ENCODE measurements around the gene IQSEC1. TPM values are rescaled to one million over a fixed set of nuclear protein-coding genes. Genes with fewer than 3 reads are reported as not detected.

The IQSEC1 gene
- total RNA-seq, 2 donors from 2014 or later, result 58.2 to 94.2 TPM

DNA sequence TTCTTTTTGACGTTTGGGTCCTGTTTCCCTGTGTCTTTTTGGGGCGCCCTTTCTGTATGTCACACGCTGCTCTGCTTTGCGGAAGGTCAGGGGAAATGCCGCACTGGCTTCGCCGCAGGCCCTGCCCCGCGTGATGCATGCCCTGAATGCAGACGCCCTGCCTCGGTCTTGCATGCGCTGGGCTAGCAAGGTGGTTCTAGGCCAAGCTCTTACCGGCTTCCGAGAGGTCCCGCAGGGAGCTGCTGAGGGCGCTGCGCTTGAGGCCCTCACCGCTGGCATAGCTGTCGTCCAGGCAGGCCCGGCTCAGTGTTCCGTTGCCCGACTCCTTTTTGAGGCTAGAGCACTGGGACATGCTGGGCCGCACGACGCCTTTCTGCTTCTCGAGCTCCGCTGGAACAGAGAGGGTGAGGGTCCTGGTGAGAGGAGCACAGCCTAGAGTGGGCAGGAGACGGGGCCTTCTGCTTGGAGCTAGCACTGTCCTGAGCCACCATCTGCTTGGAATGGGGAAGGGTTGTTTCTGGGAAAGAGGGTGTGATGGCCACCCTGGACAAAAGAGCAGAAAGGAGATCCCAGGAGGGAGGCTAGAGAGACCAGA, 165.0 kb downstream of the IQSEC1 start:
- no peak for TF ChIP-seq POLR2AphosphoS5 (IDR thresholded peaks at IDR 0.05)
- TF ChIP-seq POLR2A (IDR thresholded peaks at IDR 0.05), result no peak
- TF ChIP-seq, protein P1, sequence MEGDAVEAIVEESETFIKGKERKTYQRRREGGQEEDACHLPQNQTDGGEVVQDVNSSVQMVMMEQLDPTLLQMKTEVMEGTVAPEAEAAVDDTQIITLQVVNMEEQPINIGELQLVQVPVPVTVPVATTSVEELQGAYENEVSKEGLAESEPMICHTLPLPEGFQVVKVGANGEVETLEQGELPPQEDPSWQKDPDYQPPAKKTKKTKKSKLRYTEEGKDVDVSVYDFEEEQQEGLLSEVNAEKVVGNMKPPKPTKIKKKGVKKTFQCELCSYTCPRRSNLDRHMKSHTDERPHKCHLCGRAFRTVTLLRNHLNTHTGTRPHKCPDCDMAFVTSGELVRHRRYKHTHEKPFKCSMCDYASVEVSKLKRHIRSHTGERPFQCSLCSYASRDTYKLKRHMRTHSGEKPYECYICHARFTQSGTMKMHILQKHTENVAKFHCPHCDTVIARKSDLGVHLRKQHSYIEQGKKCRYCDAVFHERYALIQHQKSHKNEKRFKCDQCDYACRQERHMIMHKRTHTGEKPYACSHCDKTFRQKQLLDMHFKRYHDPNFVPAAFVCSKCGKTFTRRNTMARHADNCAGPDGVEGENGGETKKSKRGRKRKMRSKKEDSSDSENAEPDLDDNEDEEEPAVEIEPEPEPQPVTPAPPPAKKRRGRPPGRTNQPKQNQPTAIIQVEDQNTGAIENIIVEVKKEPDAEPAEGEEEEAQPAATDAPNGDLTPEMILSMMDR (IDR thresholded peaks at IDR 0.05), result no peak
- intact Hi-C loops (cut with DNase I), result no loop called here
- no peak overlapping the region for H3K4me3 ChIP-seq
- peaks cover 17% of the 10 kb centered on the region in 2 donors for H3K36me3 ChIP-seq
- H3K4me1 ChIP-seq (replicated peaks), result no peaks in the 10 kb centered on the region
- H3K9me3 ChIP-seq, result no peaks in the 10 kb centered on the region
- DNase-seq (ENCODE audit: low spot score), result no peak
- H3K27ac ChIP-seq, result no peak overlapping the region
- H3K27me3 ChIP-seq (replicated peaks; ENCODE audit: insufficient read depth), result no peaks in the 10 kb centered on the region
- 91% methylated on average over 28 of the region's 28 CpGs for WGBS

DNA sequence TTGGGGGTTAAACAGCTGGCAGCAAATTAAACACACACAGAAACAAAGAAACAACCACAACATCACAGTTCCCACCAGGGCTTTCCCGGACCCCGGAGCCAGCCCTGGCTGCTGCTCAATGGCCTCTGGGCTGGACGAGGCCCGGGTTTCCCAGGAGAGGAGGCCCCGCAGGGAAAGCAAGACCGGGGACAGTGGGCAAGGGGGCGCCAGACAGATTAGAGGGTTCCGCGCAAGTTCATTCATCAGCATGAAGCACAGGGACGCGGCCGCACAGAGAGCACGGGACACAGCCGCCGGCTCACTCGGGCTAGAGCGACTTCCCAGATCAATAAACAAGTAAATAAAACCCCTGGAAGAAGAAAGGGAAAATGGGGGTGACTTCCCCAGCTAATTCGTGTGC, 165.5 kb downstream of the IQSEC1 start:
- no peak for DNase-seq (ENCODE audit: low spot score)
- no peaks in the 10 kb centered on the region for H3K4me1 ChIP-seq (replicated peaks)
- no peaks in the 10 kb centered on the region for H3K9me3 ChIP-seq
- no peak overlapping the region for H3K27ac ChIP-seq
- WGBS, result 86% methylated on average over 18 of the region's 18 CpGs
- no peak overlapping the region for H3K4me3 ChIP-seq
- TF ChIP-seq, protein P1 (IDR thresholded peaks at IDR 0.05), result no peak
- TF ChIP-seq POLR2AphosphoS5 (IDR thresholded peaks at IDR 0.05) (no peak), POLR2A (IDR thresholded peaks at IDR 0.05) (no peak)
- intact Hi-C loops (cut with DNase I), result no loop called here
- peaks cover 17 to 22% of the 10 kb centered on the region in 2 donors for H3K36me3 ChIP-seq
- H3K27me3 ChIP-seq (replicated peaks; ENCODE audit: insufficient read depth), result no peaks in the 10 kb centered on the region

DNA sequence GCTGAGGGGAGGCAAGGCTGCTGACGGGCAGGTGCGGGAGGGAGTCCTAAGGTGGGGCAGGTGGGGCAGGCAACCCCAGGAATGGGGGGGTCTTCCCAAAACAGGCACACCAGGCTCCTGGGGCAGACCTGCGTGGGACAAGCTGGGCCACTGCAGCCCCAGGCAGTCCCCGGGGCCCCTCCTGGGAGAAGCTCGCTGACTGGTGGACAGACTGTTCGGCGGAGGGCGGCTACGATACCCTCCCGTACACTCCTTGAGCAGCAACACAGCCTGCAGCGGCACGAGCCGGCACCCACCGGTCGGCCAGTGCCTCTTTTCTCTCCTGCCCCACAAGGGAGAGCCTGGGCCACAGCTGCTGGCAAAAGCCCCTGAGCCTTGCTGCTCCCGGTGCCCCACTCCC, 165.9 kb downstream of the IQSEC1 start:
- 89% methylated on average over 16 of the region's 16 CpGs for whole genome bisulfite sequencing
- Histone ChIP-seq H3K27me3 (replicated peaks; ENCODE audit: insufficient read depth) (no peaks in the 10 kb centered on the region), H3K36me3 (peaks cover 17 to 23% of the 10 kb centered on the region in 2 donors)

DNA sequence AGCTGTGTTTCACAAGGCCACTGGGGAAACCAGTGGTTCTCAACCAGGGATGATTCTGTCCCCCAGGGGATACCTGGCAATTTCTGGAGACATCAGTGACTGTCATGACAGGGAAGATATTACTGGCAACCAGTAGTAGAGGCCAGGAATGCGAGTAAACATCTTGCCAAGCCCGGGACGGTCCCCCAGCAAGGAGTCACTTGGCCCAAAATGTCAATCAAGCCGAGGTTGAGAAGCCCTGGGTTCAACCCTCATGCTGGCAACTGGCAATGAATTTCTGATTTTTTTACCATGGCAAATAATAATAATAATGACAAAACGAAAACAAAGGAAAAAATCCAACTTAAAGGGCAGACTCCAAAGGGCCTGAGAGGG, 166.3 kb downstream of the IQSEC1 start:
- H3K9me3 ChIP-seq, result no peaks in the 10 kb centered on the region
- H3K4me3 ChIP-seq, result no peak overlapping the region
- no peak for TF ChIP-seq POLR2AphosphoS5 (IDR thresholded peaks at IDR 0.05)
- TF ChIP-seq, protein P1 (IDR thresholded peaks at IDR 0.05), result no peak
- TF ChIP-seq POLR2A (IDR thresholded peaks at IDR 0.05), result no peak
- H3K36me3 ChIP-seq, result peaks cover 17 to 23% of the 10 kb centered on the region in 2 donors
- no peaks in the 10 kb centered on the region for H3K4me1 ChIP-seq (replicated peaks)
- DNase-seq (ENCODE audit: low spot score), result no peak
- 63% methylated on average over 5 of the region's 5 CpGs for WGBS
- intact Hi-C loops (cut with DNase I), result no loop called here
- no peaks in the 10 kb centered on the region for H3K27me3 ChIP-seq (replicated peaks; ENCODE audit: insufficient read depth)
- no peak overlapping the region for H3K27ac ChIP-seq

More for the DNA sequence above, 165.9 kb downstream of the IQSEC1 start:
- TF ChIP-seq POLR2AphosphoS5 (IDR thresholded peaks at IDR 0.05) (no peak), POLR2A (IDR thresholded peaks at IDR 0.05) (no peak)
- TF ChIP-seq, protein P1 (IDR thresholded peaks at IDR 0.05), result no peak
- Histone ChIP-seq H3K27ac (no peak overlapping the region), H3K4me3 (no peak overlapping the region), H3K9me3 (no peaks in the 10 kb centered on the region), H3K4me1 (replicated peaks) (no peaks in the 10 kb centered on the region)
- DNase-seq (ENCODE audit: low spot score), result no peak
- intact Hi-C loops (cut with DNase I), result no loop called here

All from prostate gland (tissue), 2 donors.